DMS53 treated with DMSO at 0.1 percent for 48 hours (cell line): Measurements from ENCODE around the gene MYL4.
"Not testable (repeated sequence)": the region's sequence is repeated elsewhere in the genome, so short reads cannot be mapped to it uniquely, and the experiment has no call there.

Experiments
- DNase-seq: peaks from one replicate; lab custom pipeline; 2025; ENCODE audit not compliant: unreplicated experiment; lab: John Stamatoyannopoulos, UW

The MYL4 gene

DNA sequence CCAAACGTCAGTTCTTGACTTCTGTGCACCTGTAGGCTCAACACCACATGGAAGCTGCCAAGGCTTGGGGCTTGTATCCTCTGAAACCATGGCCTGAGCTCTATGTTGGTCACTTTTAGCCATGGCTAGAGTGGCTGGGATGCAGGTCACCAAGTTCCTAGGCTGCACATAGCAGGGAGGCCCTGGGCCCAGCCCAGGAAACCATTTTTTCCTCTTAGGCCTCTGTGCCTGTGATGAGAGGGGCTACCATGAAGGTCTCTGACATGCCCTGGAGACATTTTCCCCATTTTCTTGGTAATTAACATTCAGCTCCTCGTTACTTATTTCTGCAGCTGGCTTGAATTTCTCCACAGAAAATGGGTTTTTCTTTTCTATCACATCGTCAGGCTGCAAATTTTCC lies 59.8 kb downstream of the MYL4 start:
- not testable (repeated sequence) for DNase-seq

DNA sequence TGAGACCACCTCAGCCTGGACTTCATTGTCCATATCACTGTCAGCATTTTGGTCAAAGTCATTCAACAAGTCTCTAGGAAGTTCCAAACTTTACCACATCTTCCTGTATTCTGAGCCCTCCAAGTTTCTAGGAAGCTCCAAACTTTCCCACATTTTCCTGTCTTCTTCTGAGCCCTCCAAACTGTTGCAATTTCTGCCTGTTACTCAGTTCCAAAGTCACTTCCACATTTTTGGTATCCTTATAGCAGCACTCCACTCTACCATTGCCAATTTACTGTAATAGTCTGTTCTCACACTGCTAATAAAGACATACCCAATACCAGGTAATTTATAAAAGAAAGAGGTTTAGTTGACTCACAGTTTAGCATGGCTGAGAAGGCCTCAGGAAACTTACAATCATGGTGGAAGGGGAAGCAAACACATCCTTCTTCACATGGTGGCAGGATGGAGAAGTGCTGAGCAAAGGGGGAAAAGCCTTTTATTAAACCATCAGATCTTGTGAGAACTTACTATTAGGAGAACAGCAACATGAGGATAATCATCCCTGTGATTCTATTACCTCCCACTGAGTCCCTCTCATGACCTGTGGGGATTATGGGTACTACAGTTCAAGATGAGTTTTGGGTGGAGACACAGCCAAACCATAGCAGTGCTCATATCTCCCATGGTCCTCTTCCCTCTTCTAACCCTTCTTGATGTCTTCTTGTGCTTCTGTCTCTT lies 60.6 kb downstream of the MYL4 start:
- not testable (repeated sequence) for DNase-seq

DNA sequence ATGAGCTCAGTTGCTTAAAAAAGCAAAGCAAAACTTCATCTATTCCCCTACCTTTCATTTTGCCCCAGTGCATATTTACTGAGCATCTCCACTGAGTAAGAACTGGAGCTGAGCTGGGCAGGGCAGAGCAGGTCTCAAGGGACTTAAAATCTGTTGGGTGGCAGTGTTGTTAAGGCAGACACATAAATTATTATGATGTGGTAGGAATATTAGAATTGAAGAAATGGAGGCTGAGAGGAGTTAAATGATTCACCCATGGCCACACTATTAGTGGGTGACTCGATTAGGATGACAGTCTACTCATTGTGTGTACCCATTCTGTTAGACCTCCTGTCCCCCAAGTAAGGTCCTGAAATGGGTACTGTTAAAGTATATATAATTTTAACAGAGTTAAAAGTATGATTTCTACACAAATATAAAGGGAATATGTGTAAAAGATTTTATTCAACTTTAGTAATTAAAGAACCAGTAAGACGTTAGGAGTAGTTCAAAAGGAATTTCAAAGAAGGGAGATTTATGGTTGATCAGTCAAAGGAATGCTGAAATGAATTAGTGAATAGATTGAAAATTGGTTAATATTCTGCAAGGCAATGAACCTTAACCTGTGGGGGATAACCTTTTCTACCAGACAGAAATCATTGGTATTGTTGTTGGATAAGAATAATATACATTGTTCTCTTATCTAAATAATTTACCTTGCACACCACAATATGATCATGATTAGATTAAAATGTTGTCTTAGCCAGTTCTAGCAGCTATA lies 62.0 kb downstream of the MYL4 start:
- DNase-seq, result no peak

DNA sequence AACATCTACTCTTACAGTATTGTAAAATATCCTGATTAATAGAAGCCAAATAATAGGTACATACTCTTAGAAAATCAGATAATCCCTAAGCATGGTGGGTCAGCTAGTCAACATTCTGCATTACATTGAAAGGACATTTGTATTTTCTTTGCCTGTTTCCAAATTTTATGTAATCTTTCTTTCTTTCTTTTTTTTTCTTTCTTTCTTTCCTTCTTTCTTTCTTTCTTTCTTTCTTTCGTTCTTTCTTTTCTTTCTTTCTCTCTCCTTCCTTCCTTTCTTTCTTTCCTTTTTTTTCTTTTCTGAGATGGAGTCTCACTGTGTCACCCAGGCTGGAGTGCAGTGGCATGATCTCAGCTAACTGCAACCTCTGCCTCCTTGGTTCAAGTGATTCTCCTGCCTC lies 63.3 kb downstream of the MYL4 start:
- DNase-seq, result no peak

DNA sequence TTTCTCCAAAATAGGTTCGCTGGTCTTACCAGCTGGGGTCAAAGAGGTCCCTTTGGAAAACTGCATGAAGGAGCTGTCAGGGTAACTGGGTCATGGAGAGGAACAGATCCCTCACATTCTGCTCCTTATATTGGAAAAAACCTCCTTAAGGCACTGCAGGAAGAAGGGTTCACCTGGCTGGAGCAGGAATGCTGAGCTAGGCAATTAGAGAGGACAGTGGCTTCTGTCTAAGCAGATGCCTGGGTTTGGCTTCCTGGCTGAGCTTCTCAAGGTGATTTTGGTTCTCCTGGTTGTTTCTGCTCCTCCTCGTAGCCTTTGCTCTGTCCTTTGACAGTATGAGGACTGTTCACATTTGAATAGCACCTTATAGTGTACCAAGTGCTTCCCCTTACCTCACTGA lies 64.1 kb downstream of the MYL4 start:
- no peak for DNase-seq
